ENCODE measurements around the gene ARHGAP45. TPM values are rescaled to one million over a fixed set of nuclear protein-coding genes. Genes with fewer than 3 reads are reported as not detected.
"Not testable (repeated sequence)": the region's sequence is repeated elsewhere in the genome, so short reads cannot be mapped to it uniquely, and the experiment has no call there.

Gene ARHGAP45
- total RNA-seq, 1 donor from 2014 or later, result 6.0 TPM

DNA sequence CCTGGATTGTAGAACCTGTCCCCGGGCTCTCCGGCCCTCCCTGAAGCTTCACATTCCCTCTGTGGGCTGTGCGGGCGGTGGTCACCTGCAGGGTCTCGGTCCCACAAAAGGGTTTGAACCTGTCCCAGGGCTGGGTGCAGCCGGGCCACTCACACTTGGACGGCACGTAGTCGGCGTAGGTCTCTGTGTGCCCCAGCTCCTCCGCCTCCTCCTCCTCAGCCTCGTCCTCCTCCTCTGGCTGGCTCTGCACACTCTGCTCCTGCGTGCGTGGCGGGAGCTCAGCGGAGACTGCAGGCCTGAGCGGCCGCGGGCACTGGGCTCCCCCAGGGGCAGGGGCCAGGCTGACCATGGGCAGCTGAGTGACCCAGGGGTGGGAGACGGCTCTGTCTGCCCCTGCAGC is 56.4 kb downstream of the ARHGAP45 start:
- intact Hi-C loops (cut with micrococcal nuclease), result no loop called here
- DNase-seq, result peak; percentile 27

DNA sequence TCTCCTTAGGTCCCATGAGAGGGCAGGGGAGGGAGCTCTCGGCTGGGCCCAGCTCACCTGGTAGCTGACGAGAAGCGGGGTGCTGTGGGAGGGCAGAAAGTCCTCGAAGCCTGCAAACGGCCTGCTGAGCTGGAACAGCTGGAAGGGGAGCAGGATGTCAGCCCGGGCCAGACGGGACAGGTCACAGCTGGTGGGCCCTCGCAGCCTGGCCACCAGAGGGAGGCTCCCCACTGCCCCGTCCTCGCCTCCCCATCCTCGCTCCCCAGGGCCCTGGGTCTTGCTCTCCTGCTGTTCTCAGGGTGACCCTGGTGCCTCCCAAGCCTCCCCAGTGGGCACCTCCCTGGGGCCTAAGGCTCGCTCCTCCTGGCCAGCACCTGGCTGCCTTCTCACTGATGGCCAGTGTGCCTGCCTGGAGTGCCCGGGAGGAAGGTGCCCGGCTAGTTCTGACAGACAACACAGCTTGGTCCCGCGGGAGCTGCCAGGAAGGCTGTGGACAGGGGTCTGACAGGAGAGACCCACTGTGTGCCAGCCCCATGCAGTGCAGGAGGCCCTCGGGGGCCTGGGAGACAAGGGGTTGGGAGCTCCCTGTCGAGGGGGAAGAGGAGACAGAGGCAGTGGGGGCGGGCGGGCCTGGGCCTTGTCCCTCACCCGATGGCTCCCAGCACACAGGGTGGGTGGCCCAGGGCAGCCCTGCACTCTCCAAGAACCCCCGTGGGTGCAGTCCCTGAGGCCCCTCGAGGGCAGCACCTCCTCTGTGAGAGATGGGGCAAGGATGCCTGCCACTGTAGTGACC is 57.1 kb downstream of the ARHGAP45 start:
- DNase-seq, result no peak

More for the DNA sequence above, 56.4 kb downstream of the ARHGAP45 start:
- ATAC-seq, result no peak

DNA sequence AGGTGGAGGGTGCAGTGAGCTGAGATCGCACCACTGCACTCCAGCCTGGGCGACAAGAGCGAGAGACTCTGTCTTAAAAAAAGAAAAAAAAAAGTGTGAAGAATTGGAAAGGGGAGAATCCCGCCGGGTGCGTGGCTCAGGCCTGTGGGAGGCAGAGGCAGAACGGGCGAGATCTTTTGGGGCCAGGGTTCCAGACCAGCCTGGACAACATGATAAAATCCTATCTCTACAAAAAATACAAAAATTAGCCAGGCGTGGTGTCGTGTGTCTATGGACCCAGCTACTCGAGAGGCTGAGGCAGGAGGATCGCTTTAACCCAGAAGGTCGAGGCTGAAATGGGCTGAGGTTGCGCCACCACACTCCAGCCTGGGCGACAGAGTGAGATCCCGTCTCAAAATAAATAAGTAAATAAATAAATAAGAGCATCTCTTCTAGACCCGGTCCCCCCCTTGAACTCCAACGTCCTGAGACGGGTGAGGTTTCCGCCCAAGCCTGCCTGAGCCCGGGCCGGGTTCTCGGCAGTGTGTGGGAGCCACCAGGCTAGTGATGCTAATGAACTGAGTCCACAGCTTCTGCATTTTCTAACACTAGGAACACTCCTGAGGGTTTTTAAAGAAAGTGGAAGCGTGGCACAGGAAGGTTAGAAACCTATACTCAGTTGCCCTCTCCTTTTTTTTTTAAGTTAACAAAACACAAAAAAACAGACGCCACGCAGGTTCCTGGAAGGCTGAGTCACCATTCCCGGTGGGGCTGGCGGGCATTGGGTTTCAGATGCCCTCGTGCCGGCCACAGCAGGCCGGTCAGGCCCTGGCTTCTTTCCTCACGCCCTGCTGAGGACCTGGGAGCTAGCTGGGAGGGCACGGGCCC is 58.9 kb downstream of the ARHGAP45 start:
- DNase-seq, result no peak
- intact Hi-C loops (cut with micrococcal nuclease), result no loop called here
- ATAC-seq, result no peak

More for the DNA sequence above, 57.1 kb downstream of the ARHGAP45 start:
- ATAC-seq, result no peak
- intact Hi-C loops (cut with micrococcal nuclease), result no loop called here

DNA sequence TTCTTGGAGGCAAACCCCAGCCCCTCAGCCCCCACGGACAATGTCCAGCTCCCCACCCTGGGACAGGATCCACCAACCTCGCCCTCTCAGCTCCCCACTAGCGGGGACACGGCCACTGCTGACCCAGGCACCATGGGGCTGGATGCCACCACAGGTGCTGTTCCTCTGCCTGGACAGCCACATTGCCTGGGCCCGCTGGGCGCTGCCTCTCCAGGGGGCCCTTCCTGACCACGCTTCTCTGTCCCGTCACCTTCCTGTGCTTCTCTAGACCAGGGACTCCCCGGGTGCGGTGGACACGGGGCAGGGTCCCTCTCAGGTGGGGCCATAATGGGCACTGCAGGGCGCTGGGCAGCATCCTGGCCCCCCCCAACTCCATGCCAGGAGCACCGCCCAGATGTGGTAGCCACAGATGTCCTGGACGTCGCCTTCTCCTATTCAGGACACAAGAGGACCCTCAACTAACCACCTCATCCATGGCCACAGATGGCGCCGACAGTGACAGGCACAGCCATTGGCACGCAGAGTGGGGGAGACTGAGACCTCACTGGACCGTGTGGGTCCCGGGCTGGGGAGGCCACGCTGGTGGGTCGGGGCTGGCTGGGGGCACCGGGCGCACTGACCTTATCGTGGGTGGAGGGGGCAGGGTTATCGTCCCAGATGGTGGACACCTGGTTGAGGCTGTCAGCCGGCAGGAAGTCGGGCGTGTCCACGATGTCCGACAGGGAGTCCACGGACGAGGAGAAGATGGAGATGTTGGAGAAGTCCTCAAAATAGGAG is 60.2 kb downstream of the ARHGAP45 start:
- ATAC-seq (no peak), DNase-seq (no peak)
- intact Hi-C loops (cut with micrococcal nuclease), result no loop called here

GRCh38 chr19:1128106-1128505 is 61.1 kb downstream of the ARHGAP45 start:
- ATAC-seq, result no peak
- DNase-seq, result no peak
- intact Hi-C loops (cut with micrococcal nuclease), result no loop called here

- intact Hi-C loops (cut with micrococcal nuclease); ATAC-seq; DNase-seq: not testable (repeated sequence)
Observed at GRCh38 chr19:1129084-1129483, 62.1 kb downstream of the ARHGAP45 start.

DNA sequence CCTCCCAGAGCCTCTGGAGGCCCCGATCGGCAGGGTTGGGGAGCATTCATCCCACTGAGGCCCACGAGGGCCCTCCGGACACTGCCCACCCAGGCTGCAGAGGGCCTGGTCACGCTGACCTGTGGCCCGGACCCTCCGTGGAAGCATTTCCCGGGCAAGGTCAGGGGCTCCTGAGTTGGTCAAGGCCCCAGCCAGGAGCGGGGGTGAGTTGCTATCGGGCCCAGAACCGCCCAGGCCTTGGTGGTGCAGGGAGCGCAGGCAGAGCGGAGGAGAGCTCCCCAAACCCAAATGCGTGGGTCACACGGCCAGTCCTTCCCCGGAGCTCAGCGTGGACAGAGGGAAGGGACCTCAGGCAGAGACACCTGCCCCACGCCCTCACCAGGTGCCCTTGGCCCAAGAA is 62.6 kb downstream of the ARHGAP45 start:
- DNase-seq (no peak), ATAC-seq (no peak)
- intact Hi-C loops (cut with micrococcal nuclease), result no loop called here

DNA sequence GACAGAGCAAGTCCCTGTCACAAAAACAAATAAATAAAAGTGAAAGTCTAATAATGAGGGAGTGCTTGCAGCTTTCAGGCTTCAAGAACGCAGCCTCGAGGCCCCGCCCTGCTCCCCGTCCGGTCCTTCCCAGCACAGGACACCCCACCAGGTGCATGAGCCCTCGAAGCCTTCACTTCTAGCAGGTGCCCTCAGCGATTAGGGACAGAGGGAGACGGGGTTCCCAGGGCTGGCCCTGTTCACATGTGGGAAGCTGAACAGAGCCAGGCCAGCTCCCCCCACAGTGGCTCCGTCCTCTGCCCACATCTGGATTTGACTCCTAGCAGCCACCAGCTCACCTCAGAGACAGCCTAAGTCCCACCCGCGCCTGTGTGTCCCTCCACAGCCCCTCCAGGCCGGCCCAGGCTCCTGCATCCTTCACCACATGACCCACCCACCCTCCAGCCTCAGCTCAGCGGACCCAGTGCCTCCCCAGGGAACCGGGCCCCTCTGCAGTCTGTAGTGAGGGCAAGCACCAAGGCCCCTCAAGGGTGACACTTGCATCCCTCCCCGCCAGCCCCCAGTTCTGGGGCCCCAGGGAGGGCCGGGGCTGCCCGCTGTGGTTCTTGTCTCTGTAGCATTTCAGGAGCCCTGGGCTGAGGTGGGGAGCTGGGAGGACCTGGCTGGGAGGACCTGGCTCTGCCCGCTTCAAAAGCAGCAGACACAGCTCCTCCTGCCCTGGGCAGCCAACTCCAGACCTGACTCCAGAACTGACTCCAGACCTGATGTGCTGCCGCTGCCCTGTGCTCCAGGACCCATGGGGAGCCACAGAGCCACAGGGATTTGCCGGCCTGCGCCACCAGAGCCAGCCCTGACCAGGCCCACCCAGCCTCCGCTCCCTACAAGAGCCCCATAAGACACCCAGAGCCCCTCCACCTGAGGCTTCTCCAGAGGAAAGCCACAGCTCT is 64.1 kb downstream of the ARHGAP45 start:
- peak; percentile 7 for ATAC-seq
- intact Hi-C loops (cut with micrococcal nuclease), result no loop called here
- DNase-seq, result no peak

DNA sequence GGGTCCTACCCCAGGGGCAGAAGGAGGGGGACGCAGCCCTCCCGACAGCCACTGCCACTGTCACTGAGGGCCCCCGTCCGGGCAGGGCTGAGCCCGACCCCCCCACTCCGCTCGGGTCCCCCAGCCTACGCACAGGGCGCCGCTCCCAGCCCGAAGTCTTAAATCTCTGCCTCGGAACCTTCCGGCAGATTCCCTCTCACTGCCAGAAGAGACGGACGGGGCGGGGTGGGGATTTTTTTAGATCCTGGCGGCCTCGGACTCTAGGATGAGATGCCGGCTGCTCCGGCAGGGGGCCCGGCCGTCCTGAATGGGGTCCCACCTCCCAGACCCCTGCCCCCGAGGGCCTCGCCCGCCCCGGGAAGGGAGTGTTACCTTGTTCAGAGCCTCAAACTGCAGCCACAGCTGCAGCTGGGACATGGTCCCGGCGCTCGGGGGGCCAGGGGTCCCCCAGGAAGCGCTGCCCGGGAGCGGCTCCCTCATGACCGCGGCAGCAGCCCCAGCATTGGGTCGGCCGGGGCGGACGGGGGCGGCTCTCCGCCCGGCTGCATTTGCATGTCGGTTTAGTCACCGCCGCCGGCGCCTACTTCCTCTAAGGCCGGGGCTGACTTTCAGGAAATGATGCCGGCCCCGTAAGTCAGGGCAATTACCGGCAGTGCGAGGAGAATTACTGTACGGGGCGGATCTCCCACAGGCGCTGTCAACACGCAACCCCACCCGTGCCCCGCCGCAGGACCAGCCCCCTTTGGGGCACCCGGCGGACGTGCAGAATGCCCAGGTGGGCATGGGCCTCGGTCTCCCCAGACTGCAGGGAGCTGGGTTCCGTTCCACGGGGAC is 65.0 kb downstream of the ARHGAP45 start:
- DNase-seq (peak; percentile 92), ATAC-seq (peak; percentile 85)
- intact Hi-C loops (cut with micrococcal nuclease), result no loop called here

DNA sequence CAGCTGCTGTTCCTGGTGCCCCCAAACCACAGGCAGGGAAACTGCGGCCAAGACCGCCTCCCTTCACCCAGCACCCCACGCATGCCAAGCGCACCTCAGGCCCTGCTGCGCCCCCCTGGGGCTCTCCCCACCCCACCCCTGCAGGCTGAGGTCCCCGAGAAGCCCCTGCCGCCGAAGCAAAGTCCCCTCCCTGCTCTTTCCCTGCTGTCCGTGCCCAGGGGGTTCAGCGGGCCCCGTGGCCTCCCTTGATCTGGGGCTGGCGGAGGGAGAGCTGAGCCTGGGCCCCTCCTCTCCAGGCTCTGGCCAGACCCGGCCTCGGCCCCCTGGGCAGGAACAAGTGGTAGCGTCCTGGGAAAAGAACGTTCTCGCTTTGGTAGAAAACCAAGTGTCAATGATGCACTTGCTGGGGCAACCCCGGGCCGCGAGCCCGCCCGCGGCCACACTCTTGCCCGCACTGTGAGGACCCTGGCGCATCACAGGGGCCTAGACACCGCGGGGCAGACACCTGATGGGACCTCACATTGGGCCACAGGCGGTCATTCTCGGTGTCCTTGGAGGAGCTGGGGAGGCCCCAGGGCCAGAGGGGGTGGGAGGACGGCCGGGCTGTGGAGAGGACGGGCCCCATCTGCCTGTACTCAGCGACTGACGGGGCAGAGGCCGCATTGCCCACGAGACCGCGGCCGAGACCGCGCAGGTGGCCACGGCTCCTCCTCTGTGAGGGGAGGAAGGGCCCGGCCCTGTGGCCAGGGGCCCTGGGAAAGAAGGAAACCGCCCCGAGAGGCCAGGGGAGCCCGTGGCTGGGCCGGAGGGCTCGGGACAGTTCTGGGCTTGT is 65.8 kb downstream of the ARHGAP45 start:
- intact Hi-C loops (cut with micrococcal nuclease), result no loop called here
- ATAC-seq (peak; percentile 7), DNase-seq (no peak)

- intact Hi-C loops (cut with micrococcal nuclease), result no loop called here
- no peak for ATAC-seq
Observed at GRCh38 chr19:1133471-1133929, 66.5 kb downstream of the ARHGAP45 start.

DNA sequence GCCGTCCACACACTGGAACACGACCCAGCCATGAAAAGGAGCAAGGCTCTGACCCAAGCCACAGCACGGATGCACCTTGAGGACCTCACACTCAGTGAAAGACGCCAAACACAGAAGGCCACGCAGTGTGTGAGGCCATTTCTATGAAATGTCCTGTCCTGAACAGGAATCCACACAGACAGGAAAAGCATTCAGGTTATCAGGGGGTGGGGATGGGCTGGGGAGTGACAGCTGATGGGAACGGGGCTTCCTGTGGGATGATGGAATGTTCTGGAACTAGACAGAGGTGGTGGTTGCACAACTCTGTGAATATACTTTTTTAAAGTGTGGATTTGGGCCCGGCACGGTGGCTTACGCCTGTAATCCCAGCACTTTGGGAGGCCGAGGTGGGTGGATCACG is 67.5 kb downstream of the ARHGAP45 start:
- ATAC-seq (no peak), DNase-seq (no peak)
- intact Hi-C loops (cut with micrococcal nuclease), result no loop called here

More at GRCh38 chr19:1133471-1133929, 66.5 kb downstream of the ARHGAP45 start:
- peak; percentile 61 for DNase-seq

GRCh38 chr19:1135454-1135853 is 68.5 kb downstream of the ARHGAP45 start:
- intact Hi-C loops (cut with micrococcal nuclease), result no loop called here
- DNase-seq (no peak), ATAC-seq (no peak)

DNA sequence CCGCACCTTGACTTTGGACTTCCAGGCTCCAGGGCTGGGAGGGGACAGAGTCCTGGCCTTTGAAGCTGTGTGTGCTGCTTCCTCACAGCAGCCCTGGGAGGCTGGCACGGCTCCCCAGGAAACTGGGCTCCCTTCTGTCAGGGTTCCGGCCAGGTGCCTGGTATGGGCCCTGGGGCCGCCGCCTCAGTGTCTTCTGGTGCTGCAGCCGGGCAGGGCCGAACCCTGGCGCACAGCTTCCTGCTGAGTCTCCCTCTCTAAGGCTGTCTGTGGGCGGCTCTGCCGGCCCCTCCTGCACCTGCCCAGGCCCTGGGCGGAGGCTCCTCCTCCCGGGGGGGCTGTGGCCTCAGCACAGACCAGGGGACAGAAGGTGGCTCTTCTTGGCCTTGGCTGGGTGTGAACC is 69.2 kb downstream of the ARHGAP45 start:
- intact Hi-C loops (cut with micrococcal nuclease), result no loop called here
- ATAC-seq (no peak), DNase-seq (no peak)
